ENCODE results near the gene SHROOM1.
"Not testable (repeated sequence)": the region's sequence is repeated elsewhere in the genome, so short reads cannot be mapped to it uniquely, and the experiment has no call there.

The SHROOM1 gene

GRCh38 chr5:132865668-132866341 is 35.4 kb upstream of the SHROOM1 start:
- no peak for TF ChIP-seq CTCF (IDR thresholded peaks at IDR 0.05; ENCODE audit: low read depth, low read length)
- H3K4me3 ChIP-seq (ENCODE audit: low read depth, low read length) = peak overlapping the region; percentile 94

- no peak for TF ChIP-seq CTCF (IDR thresholded peaks at IDR 0.05; ENCODE audit: low read depth, low read length)
- H3K4me3 ChIP-seq (ENCODE audit: low read depth, low read length) = no peak overlapping the region
These were observed 30.3 kb upstream of the SHROOM1 start for GRCh38 chr5:132860742-132861141.

GRCh38 chr5:132859889-132860437 is 29.5 kb upstream of the SHROOM1 start:
- no peak overlapping the region for H3K4me3 ChIP-seq (ENCODE audit: low read depth, low read length)
- no peak for TF ChIP-seq CTCF (IDR thresholded peaks at IDR 0.05; ENCODE audit: low read depth, low read length)

- no peak for TF ChIP-seq CTCF (IDR thresholded peaks at IDR 0.05; ENCODE audit: low read depth, low read length)
- H3K4me3 ChIP-seq (ENCODE audit: low read depth, low read length) = no peak overlapping the region
These were observed 25.6 kb upstream of the SHROOM1 start for GRCh38 chr5:132856011-132856410.

- not testable (repeated sequence) for H3K4me3 ChIP-seq (ENCODE audit: low read depth, low read length)
These were observed 24.5 kb upstream of the SHROOM1 start for GRCh38 chr5:132854992-132855391.

- TF ChIP-seq CTCF (IDR thresholded peaks at IDR 0.05; ENCODE audit: low read depth, low read length) = no peak
- no peak overlapping the region for H3K4me3 ChIP-seq (ENCODE audit: low read depth, low read length)
These were observed 23.9 kb upstream of the SHROOM1 start for GRCh38 chr5:132854301-132854700.

GRCh38 chr5:132853790-132854189 is 23.3 kb upstream of the SHROOM1 start:
- H3K4me3 ChIP-seq (ENCODE audit: low read depth, low read length) = no peak overlapping the region
- no peak for TF ChIP-seq CTCF (IDR thresholded peaks at IDR 0.05; ENCODE audit: low read depth, low read length)

- no peak for TF ChIP-seq CTCF (IDR thresholded peaks at IDR 0.05; ENCODE audit: low read depth, low read length)
- H3K4me3 ChIP-seq (ENCODE audit: low read depth, low read length) = no peak overlapping the region
These were observed 22.9 kb upstream of the SHROOM1 start for GRCh38 chr5:132853323-132853722.

All from WI38 (cell line).